GM21381 (cell line): ENCODE measurements around the gene ZNF547.
"Not testable (repeated sequence)": the region's sequence is repeated elsewhere in the genome, so short reads cannot be mapped to it uniquely, and the experiment has no call there.

ENCODE experiments used
- ATAC-seq: cut with Tn5 transposase; IDR thresholded peaks from one replicate; pipeline ENCODE4 v1.9.1; 2021; ENCODE audit warnings: mild to moderate bottlenecking, moderate library complexity; ENCODE audit not compliant: unreplicated experiment

Gene ZNF547

GRCh38 chr19:57374179-57374578, 10.8 kb downstream of the ZNF547 start:
- no peak for ATAC-seq

GRCh38 chr19:57374647-57375046, 11.3 kb downstream of the ZNF547 start:
- ATAC-seq, result not testable (repeated sequence)

GRCh38 chr19:57376151-57376550, 12.8 kb downstream of the ZNF547 start:
- ATAC-seq, result no peak

- ATAC-seq, result no peak
Observed at GRCh38 chr19:57377498-57378146, 14.3 kb downstream of the ZNF547 start.

- no peak for ATAC-seq
Observed at GRCh38 chr19:57380923-57381322, 17.6 kb downstream of the ZNF547 start.

GRCh38 chr19:57382806-57383488, 19.6 kb downstream of the ZNF547 start:
- ATAC-seq, result no peak

- ATAC-seq, result no peak
Observed at GRCh38 chr19:57389194-57389729, 25.9 kb downstream of the ZNF547 start.

GRCh38 chr19:57389730-57390598, 26.6 kb downstream of the ZNF547 start, which contains the start of gene ZNF548:
Gene ZNF548 (plus strand): TSS chr19:57389854. CDS start chr19:57390100, 246 bp downstream.
- ATAC-seq, result peak; percentile 98

GRCh38 chr19:57395710-57396109, 32.4 kb downstream of the ZNF547 start:
- ATAC-seq, result no peak

GRCh38 chr19:57398868-57399267, 35.5 kb downstream of the ZNF547 start:
- ATAC-seq, result no peak

GRCh38 chr19:57403737-57404563, 40.6 kb downstream of the ZNF547 start:
- ATAC-seq, result no peak

- no peak for ATAC-seq
Observed at GRCh38 chr19:57406516-57407123, 43.3 kb downstream of the ZNF547 start.

GRCh38 chr19:57410877-57411671, 47.7 kb downstream of the ZNF547 start, which contains the start of gene ZNF17:
Gene ZNF17 (plus strand): TSS chr19:57411161. CDS start chr19:57413616, 2,455 bp downstream.
- peak; percentile 99 for ATAC-seq

GRCh38 chr19:57419439-57419838, 56.1 kb downstream of the ZNF547 start:
- ATAC-seq, result no peak

GRCh38 chr19:57421037-57421436, 57.7 kb downstream of the ZNF547 start:
- ATAC-seq, result no peak
